GM12878 (cell line): ENCODE data around the gene KDM6B. TPM values are rescaled to one million over a fixed set of nuclear protein-coding genes. Genes with fewer than 3 reads are reported as not detected.

ENCODE experiments used
- ATAC-seq: fragments of 200-7000 bp; cut with Tn5 transposase; 3 replicates; pipeline ENCODE4 v1.9.1; 2020; ENCODE audit warnings: mild to moderate bottlenecking, moderate library complexity
- BruUV-seq: library from RNA; stranded (reverse); fragments of 400-500 nt; replicated peaks from 2 replicates; lab custom pipeline; 2021; lab: Mats Ljungman, UMichigan
- CTCF ChIA-PET: fragments of 300-600 bp; sonication (Branson Sonifier 250); formaldehyde crosslinking; extraction: SDS; loops from one replicate; lab custom pipeline; 2021; ENCODE audit warnings: inconsistent platforms; lab: Yijun Ruan, JAX
- POLR2A ChIA-PET: fragments of 350-600 bp; formaldehyde crosslinking; extraction: SDS; loops from one replicate; lab custom pipeline; 2021; ENCODE audit warnings: inconsistent platforms; lab: Charles Lee
- RAD21 ChIA-PET: fragments of 300-600 bp; sonication (Branson Sonifier 250); formaldehyde crosslinking; loops from one replicate; lab custom pipeline; 2023; ENCODE audit warnings: antibody characterized with exemption; ENCODE audit not compliant: unreplicated experiment; lab: Charles Lee
- SMC1A ChIA-PET: fragments of 300-600 bp; sonication (Branson Sonifier 250); formaldehyde crosslinking; loops from one replicate; lab custom pipeline; 2023; ENCODE audit not compliant: unreplicated experiment, uncharacterized antibody; lab: Charles Lee
- DNase-seq: peaks from one replicate; pipeline ENCODE4 v3.0.0-alpha.2; 2011; ENCODE audit warnings: low read depth, low spot score
- FAIRE-seq: peaks from 3 replicates; lab custom pipeline; 2011; peaks lifted over from hg19 to GRCh38; lab: Jason Lieb, UNC
- H2AFZ ChIP-seq: 2 replicates; pipeline ENCODE4 v1.6.0; 2011; ENCODE audit warnings: low read depth, low read length, control low read depth; ENCODE audit not compliant: control insufficient read depth
- H3K27ac ChIP-seq: 2 replicates; pipeline ENCODE4 v1.5.1; 2011; ENCODE audit warnings: control low read depth; ENCODE audit not compliant: control insufficient read depth, insufficient read depth
- H3K27me3 ChIP-seq, 2 experiments: replicated peaks in 1 of 2; 2 replicates each; pipeline versions ENCODE4 v1.6.0 to v1.6.1; 2011; ENCODE audit warnings: low read length in 1 of 2; ENCODE audit not compliant: control insufficient read depth in 2 of 2, insufficient read depth in 2 of 2
- H3K36me3 ChIP-seq, 2 experiments: 2 replicates each; pipeline ENCODE4 v1.5.1; 2011; ENCODE audit warnings: low read length in 1 of 2; ENCODE audit not compliant: control insufficient read depth in 2 of 2, insufficient read depth in 2 of 2
- H3K4me1 ChIP-seq: 2 replicates; pipeline ENCODE4 v1.6.1; 2011; ENCODE audit warnings: mild to moderate bottlenecking, low read length, moderate library complexity, mixed read lengths; ENCODE audit not compliant: control insufficient read depth, insufficient read depth
- H3K4me2 ChIP-seq: 2 replicates; pipeline ENCODE4 v1.6.0; 2011; ENCODE audit warnings: control low read depth; ENCODE audit not compliant: control insufficient read depth, insufficient read depth
- H3K4me3 ChIP-seq: fragments of 200-600 bp; sonication (generic); 2 replicates; pipeline ENCODE4 v1.5.1; 2016
- H3K79me2 ChIP-seq: 2 replicates; pipeline ENCODE4 v1.6.0; 2011; ENCODE audit warnings: low read length; ENCODE audit not compliant: control insufficient read depth, insufficient read depth
- H3K9ac ChIP-seq: 2 replicates; pipeline ENCODE4 v1.8.0; 2011; ENCODE audit warnings: low read length, control low read depth, mixed read lengths; ENCODE audit not compliant: control insufficient read depth, insufficient read depth
- H3K9me3 ChIP-seq: replicated peaks from 3 replicates; pipeline ENCODE4 v1.5.1; 2011; ENCODE audit warnings: mild to moderate bottlenecking, low read length; ENCODE audit not compliant: control insufficient read depth, insufficient read depth
- H4K20me1 ChIP-seq: 2 replicates; pipeline ENCODE4 v1.6.0; 2011; ENCODE audit not compliant: control insufficient read depth, insufficient read depth
- BRCA1 ChIP-seq: IDR thresholded peaks from 2 replicates; pipeline ENCODE4 v1.6.1; 2011; ENCODE audit warnings: low read depth, low read length, improper control_type of control experiment
- CREM ChIP-seq: IDR thresholded peaks from 2 replicates; pipeline ENCODE4 v1.6.1; 2014; ENCODE audit warnings: antibody characterized with exemption, low read depth
- EED ChIP-seq: sonication (generic); IDR thresholded peaks from 2 replicates; pipeline ENCODE4 v1.6.1; 2016; ENCODE audit warnings: antibody characterized with exemption, low read depth
- HCFC1 ChIP-seq: fragments of 150-350 bp; IDR thresholded peaks from 2 replicates; pipeline ENCODE4 v1.6.1; 2014; ENCODE audit warnings: low read length
- NFXL1 ChIP-seq: fragments of 450-650 bp; IDR thresholded peaks from 2 replicates; pipeline ENCODE4 v1.6.1; 2017; ENCODE audit warnings: antibody characterized with exemption, mild to moderate bottlenecking, borderline replicate concordance
- PAX5 ChIP-seq: IDR thresholded peaks from 2 replicates; pipeline ENCODE4 v1.6.1; 2011; ENCODE audit warnings: low read depth, low read length, borderline replicate concordance
- POU2F2 ChIP-seq: IDR thresholded peaks from 3 replicates; pipeline ENCODE4 v1.6.1; 2011; ENCODE audit warnings: low read depth, mild to moderate bottlenecking, low read length, borderline replicate concordance
- SREBF2 ChIP-seq: IDR thresholded peaks from 2 replicates; pipeline ENCODE4 v1.6.1; 2012; ENCODE audit warnings: mild to moderate bottlenecking, low read length
- SRF ChIP-seq, 2 experiments: IDR thresholded peaks; 2 replicates each; pipeline ENCODE4 v1.6.1; 2011; ENCODE audit warnings: low read depth in 2 of 2, low read length in 2 of 2, mild to moderate bottlenecking in 1 of 2, moderate library complexity in 1 of 2
- WRNIP1 ChIP-seq: IDR thresholded peaks from 2 replicates; pipeline ENCODE4 v1.6.1; 2011; ENCODE audit warnings: low read depth, low read length, improper control_type of control experiment, borderline replicate concordance
- ZBTB11 ChIP-seq: fragments of 450-650 bp; formaldehyde crosslinking; IDR thresholded peaks from 2 replicates; pipeline ENCODE4 v1.5.0; 2022; ENCODE audit warnings: mild to moderate bottlenecking, missing genetic modification characterization
- ZBTB4 ChIP-seq: fragments of 450-650 bp; formaldehyde crosslinking; IDR thresholded peaks from 2 replicates; pipeline ENCODE4 v1.4.0; 2022; ENCODE audit warnings: mild to moderate bottlenecking, moderate library complexity
- ZNF384 ChIP-seq: IDR thresholded peaks from 2 replicates; pipeline ENCODE4 v1.6.1; 2012; ENCODE audit warnings: low read depth, mild to moderate bottlenecking, low read length, improper control_type of control experiment, borderline replicate concordance
- ZZZ3 ChIP-seq: IDR thresholded peaks from 2 replicates; pipeline ENCODE4 v1.6.1; 2011; ENCODE audit warnings: low read depth; ENCODE audit not compliant: control insufficient read depth, insufficient read length
- WGBS: methylation state at CpG from one replicate; pipeline ENCODE4 v1.1.6; 2016; ENCODE audit warnings: low lambda C conversion rate; ENCODE audit not compliant: insufficient replicate concordance, insufficient coverage; ENCODE audit errors: missing lambda C conversion rate; 5-methylcytosine and 5-hydroxymethylcytosine counted together
- in situ Hi-C: fragments of 300-500 bp; cut with MboI; formaldehyde crosslinking; loops from 9 replicates; pipeline ENCODE4 v1.14.3; 2018; ENCODE audit warnings: mixed read lengths
- intact Hi-C: fragments of 100-400 bp; cut with micrococcal nuclease; formaldehyde crosslinking; loops from one replicate; pipeline ENCODE4 v1.14.2; 2022; ENCODE audit not compliant: unreplicated experiment
- polyA plus RNA-seq, 11 experiments: library from polyadenylated mRNA; depleted of rRNA in 4 of 11; unstranded in 6 of 11; stranded (reverse) in 5 of 11; fragments of >200 nt; fragmentation: Nextera tagmentation in 4 of 11; fragmentation: Illumina TruSeq in 1 of 11; extraction: Ambion mirVana in 4 of 11; extraction: Trizol in 1 of 11; gene quantifications; 1 replicate in 1 of 11; 2 replicates in 10 of 11; pipeline versions ENCODE4 v1.2.1 to v1.2.3, GENCODE V29; 2011 to 2016; ENCODE audit warnings: inconsistent platforms in 2 of 11, missing spikeins in 2 of 11, low read depth in 1 of 11
- total RNA-seq, 4 experiments: library from RNA; depleted of rRNA in 3 of 4; stranded (reverse); fragments of >200 nt in 3 of 4; fragmentation: Illumina TruSeq in 1 of 4; extraction: Trizol in 1 of 4; gene quantifications; 2 replicates each; pipeline versions ENCODE4 v1.2.1 to v1.2.3, GENCODE V29; 2013 to 2021

Gene KDM6B
- total and polyA plus RNA-seq, 10 of the 15 experiments (the other 5 are each of a cell fraction or from before 2014, with no cell fraction given) = 0.05 to 33.5 (median 2.3) TPM

- SMC1A ChIA-PET = no interaction called here
- no peak overlapping the region for H3K27ac ChIP-seq
- FAIRE-seq = no peak
- intact Hi-C loops = no loop called here
- no peaks in the 10 kb centered on the region for H3K36me3 ChIP-seq
- 68% methylated on average over 21 of the region's 21 CpGs for WGBS
- no peak for DNase-seq
- POLR2A ChIA-PET = no interaction called here
- no peak overlapping the region for H3K9ac ChIP-seq
- no peaks in the 10 kb centered on the region for H3K4me1 ChIP-seq
- H3K27me3 ChIP-seq = no peaks in the 10 kb centered on the region; a peak in 2 of 4 replicates
- RAD21 ChIA-PET = no interaction called here
- H3K79me2 ChIP-seq = no peaks in the 10 kb centered on the region
- H4K20me1 ChIP-seq = no peaks in the 10 kb centered on the region
- CTCF ChIA-PET = no interaction called here
- H2AFZ ChIP-seq = no peak overlapping the region
- no peak overlapping the region for H3K4me2 ChIP-seq
- no TSS peak for BruUV-seq
- in situ Hi-C loops = no loop called here
- H3K9me3 ChIP-seq = no peaks in the 10 kb centered on the region
- TF ChIP-seq NFXL1 (no peak), ZBTB11 (CRISPR knock-in tag) (no peak), BRCA1 (no peak), WRNIP1 (no peak), EED (no peak), POU2F2 (no peak), ZBTB4 (CRISPR knock-in tag) (no peak), SREBF2 (no peak), CREM (no peak), ZNF384 (no peak), HCFC1 (no peak), SRF (IDR thresholded peaks at IDR 0.05; ENCODE audit: low read depth in 2 of 2, low read length in 2 of 2) (no peak), PAX5 (no peak), ZZZ3 (no peak)
- H3K4me3 ChIP-seq = no peak overlapping the region
- ATAC-seq = no peak
Measured at GRCh38 chr17:7786866-7787265, 47.2 kb upstream of the KDM6B start.
